Fibroblast of lung (primary cell): ENCODE data around the gene CCDC138.

Experiments used
- CTCF ChIP-seq, 2 donors: IDR thresholded peaks in 1 of 2; conservative IDR thresholded peaks in 1 of 2; 1 replicate in 1 of 2; 2 replicates in 1 of 2; pipeline ENCODE4 v1.5.1; 2011 to 2012; ENCODE audit warnings: low read length in 2 of 2, control low read depth in 1 of 2, inconsistent platforms in 1 of 2, low read depth in 1 of 2, mild to moderate bottlenecking in 1 of 2
- EZH2 ChIP-seq: IDR thresholded peaks from 2 replicates; pipeline ENCODE4 v1.5.1; 2012; ENCODE audit warnings: low read length, control low read depth, mild to moderate bottlenecking; ENCODE audit errors: missing control alignments

DNA sequence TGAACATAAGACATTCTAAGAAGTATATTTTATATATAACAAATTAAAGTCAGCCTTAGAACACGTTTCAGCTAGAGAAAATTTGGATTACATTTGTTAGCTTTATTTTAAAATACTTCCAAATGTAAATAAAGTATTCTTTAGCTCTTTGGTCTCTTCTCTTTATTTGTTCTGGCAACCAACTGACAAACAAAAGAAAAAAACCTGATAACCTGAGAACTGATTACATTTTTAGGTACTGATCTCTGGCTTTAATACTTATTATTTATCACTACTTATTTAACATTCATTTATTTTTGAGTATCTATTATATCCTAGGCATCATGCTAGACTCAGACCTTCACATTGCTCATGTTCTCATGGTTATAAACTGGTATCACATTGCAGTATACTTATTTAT, 18.5 kb downstream of the CCDC138 start:
- no peak for TF ChIP-seq CTCF (conservative IDR thresholded peaks at IDR 0.05 in 1 of 2, IDR thresholded peaks at IDR 0.05 in 1 of 2; ENCODE audit: low read depth in 1 of 2, low read length in 2 of 2)
- TF ChIP-seq EZH2 = no peak
